Astrocyte (in vitro differentiated cells and primary cell): ENCODE results near the gene PARVB. TPM values are rescaled to one million over a fixed set of nuclear protein-coding genes. Genes with fewer than 3 reads are reported as not detected.

Experiments used
- DNase-seq: peaks from one replicate; pipeline ENCODE4 v3.0.0-alpha.2; 2010; ENCODE audit warnings: low read depth
- FAIRE-seq: peaks from 2 replicates; lab custom pipeline; 2011; peaks lifted over from hg19 to GRCh38; lab: Jason Lieb, UNC
- H2AFZ ChIP-seq: 2 replicates; pipeline ENCODE4 v1.6.0; 2012; ENCODE audit warnings: low read depth, low read length, inconsistent platforms
- H3K27ac ChIP-seq: 2 replicates; pipeline ENCODE4 v1.5.1; 2011; ENCODE audit warnings: low read depth, low read length, inconsistent platforms
- H3K27me3 ChIP-seq: 2 replicates; pipeline ENCODE4 v1.6.0; 2011; ENCODE audit warnings: low read length, inconsistent platforms; ENCODE audit not compliant: insufficient read depth
- H3K36me3 ChIP-seq: 2 replicates; pipeline ENCODE4 v1.5.1; 2011; ENCODE audit warnings: low read length, inconsistent platforms; ENCODE audit not compliant: insufficient read depth
- H3K4me1 ChIP-seq: 2 replicates; pipeline ENCODE4 v1.5.1; 2011; ENCODE audit warnings: low read length, inconsistent platforms; ENCODE audit not compliant: insufficient read depth
- H3K4me2 ChIP-seq: 2 replicates; pipeline ENCODE4 v1.6.0; 2012; ENCODE audit warnings: low read length, inconsistent platforms
- H3K4me3 ChIP-seq: 2 replicates; pipeline ENCODE4 v1.5.1; 2011; ENCODE audit warnings: low read depth, mild to moderate bottlenecking, low read length, inconsistent platforms; ENCODE audit not compliant: insufficient read depth
- H3K79me2 ChIP-seq: 2 replicates; pipeline ENCODE4 v1.6.0; 2012; ENCODE audit warnings: mild to moderate bottlenecking, low read length, inconsistent platforms; ENCODE audit not compliant: insufficient read depth
- H3K9ac ChIP-seq: 2 replicates; pipeline ENCODE4 v1.6.0; 2012; ENCODE audit warnings: mild to moderate bottlenecking, low read length, inconsistent platforms
- H3K9me3 ChIP-seq: 2 replicates; pipeline ENCODE4 v1.5.1; 2012; ENCODE audit warnings: low read depth, mild to moderate bottlenecking, low read length, inconsistent platforms; ENCODE audit not compliant: insufficient read depth
- H4K20me1 ChIP-seq: 2 replicates; pipeline ENCODE4 v1.6.0; 2012; ENCODE audit warnings: low read length, inconsistent platforms; ENCODE audit not compliant: insufficient read depth
- H3K27ac Mint-ChIP-seq: one replicate; pipeline ENCODE4 v1.8.0; 2021; ENCODE audit warnings: mild to moderate bottlenecking, mixed read lengths; ENCODE audit not compliant: unreplicated experiment
- H3K27me3 Mint-ChIP-seq: one replicate; pipeline ENCODE4 v1.8.0; 2021; ENCODE audit warnings: low read depth, mixed read lengths; ENCODE audit not compliant: unreplicated experiment
- H3K36me3 Mint-ChIP-seq: one replicate; pipeline ENCODE4 v1.8.0; 2021; ENCODE audit warnings: low read depth, mixed read lengths; ENCODE audit not compliant: unreplicated experiment
- H3K4me1 Mint-ChIP-seq: one replicate; pipeline ENCODE4 v1.8.0; 2021; ENCODE audit warnings: low read depth, mixed read lengths; ENCODE audit not compliant: unreplicated experiment
- H3K4me3 Mint-ChIP-seq: one replicate; pipeline ENCODE4 v1.8.0; 2021; ENCODE audit warnings: mild to moderate bottlenecking, moderate library complexity, mixed read lengths; ENCODE audit not compliant: unreplicated experiment
- H3K9me3 Mint-ChIP-seq: one replicate; pipeline ENCODE4 v1.8.0; 2021; ENCODE audit warnings: mild to moderate bottlenecking, mixed read lengths; ENCODE audit not compliant: unreplicated experiment
- CTCF ChIP-seq: IDR thresholded peaks from 2 replicates; pipeline ENCODE4 v1.5.1; 2011; ENCODE audit warnings: low read depth, mild to moderate bottlenecking, inconsistent platforms, low read length, moderate library complexity; ENCODE audit not compliant: insufficient read depth
- EZH2 ChIP-seq: IDR thresholded peaks from 2 replicates; pipeline ENCODE4 v1.6.1; 2012; ENCODE audit warnings: mild to moderate bottlenecking, low read length, inconsistent platforms; ENCODE audit not compliant: insufficient read depth
- total RNA-seq: library from RNA; stranded (reverse); gene quantifications from 2 replicates; pipeline ENCODE4 v1.2.1, GENCODE V29; 2021

Gene PARVB
- total RNA-seq, 1 donor from 2014 or later: 22.0 TPM

GRCh38 chr22:44097263-44098020, 73.3 kb downstream of the PARVB start:
- peaks cover 15% of the 10 kb centered on the region for H3K27me3 Mint-ChIP-seq
- H3K4me3 Mint-ChIP-seq: no peak overlapping the region
- H3K4me1 Mint-ChIP-seq: no peaks in the 10 kb centered on the region
- no peak for DNase-seq
- H3K9me3 Mint-ChIP-seq: peaks cover 2% of the 10 kb centered on the region
- no peak overlapping the region for H3K27ac ChIP-seq
- no peak overlapping the region for H3K9ac ChIP-seq
- peaks cover 9% of the 10 kb centered on the region for H3K36me3 Mint-ChIP-seq
- H3K9me3 ChIP-seq: no peaks in the 10 kb centered on the region
- peaks cover 10% of the 10 kb centered on the region for H4K20me1 ChIP-seq
- H3K4me2 ChIP-seq: no peak overlapping the region
- H2AFZ ChIP-seq: no peak overlapping the region
- FAIRE-seq: no peak
- no peak overlapping the region for H3K27ac Mint-ChIP-seq
- H3K79me2 ChIP-seq: no peaks in the 10 kb centered on the region
- H3K4me1 ChIP-seq: no peaks in the 10 kb centered on the region
- peaks cover 2% of the 10 kb centered on the region for H3K36me3 ChIP-seq
- no peak overlapping the region for H3K4me3 ChIP-seq
- TF ChIP-seq EZH2 (no peak), CTCF (no peak)
- no peaks in the 10 kb centered on the region for H3K27me3 ChIP-seq

- no peaks in the 10 kb centered on the region for H3K4me1 ChIP-seq
- peaks cover 14% of the 10 kb centered on the region for H3K36me3 Mint-ChIP-seq
- peaks cover 9% of the 10 kb centered on the region for H4K20me1 ChIP-seq
- H3K4me3 Mint-ChIP-seq: no peak overlapping the region
- no peaks in the 10 kb centered on the region for H3K79me2 ChIP-seq
- no peaks in the 10 kb centered on the region for H3K4me1 Mint-ChIP-seq
- no peak overlapping the region for H3K4me3 ChIP-seq
- H3K27ac ChIP-seq: no peak overlapping the region
- no peak for FAIRE-seq
- H3K9ac ChIP-seq: no peak overlapping the region
- no peaks in the 10 kb centered on the region for H3K27me3 ChIP-seq
- no peak overlapping the region for H2AFZ ChIP-seq
- H3K9me3 ChIP-seq: no peaks in the 10 kb centered on the region
- H3K27me3 Mint-ChIP-seq: peaks cover 14% of the 10 kb centered on the region
- peaks cover 2% of the 10 kb centered on the region for H3K36me3 ChIP-seq
- TF ChIP-seq EZH2: no peak
- no peak for TF ChIP-seq CTCF
- H3K4me2 ChIP-seq: no peak overlapping the region
- no peak for DNase-seq
- H3K27ac Mint-ChIP-seq: no peak overlapping the region
- H3K9me3 Mint-ChIP-seq: no peaks in the 10 kb centered on the region
Measured at GRCh38 chr22:44098021-44098739, 74.1 kb downstream of the PARVB start.
